ENCODE results near the gene CLCN1. TPM values are rescaled to one million over a fixed set of nuclear protein-coding genes. Genes with fewer than 3 reads are reported as not detected.

Gene CLCN1
- total RNA-seq, 1 donor from 2014 or later, result not detected

- no peak for DNase-seq (ENCODE audit: low read depth, low spot score)
Observed at GRCh38 chr7:143331179-143331801, 15.4 kb downstream of the CLCN1 start.

- DNase-seq (ENCODE audit: low read depth, low spot score), result no peak
Observed at GRCh38 chr7:143334244-143334643, 18.3 kb downstream of the CLCN1 start.

GRCh38 chr7:143337216-143337615 is 21.3 kb downstream of the CLCN1 start:
- no peak for DNase-seq (ENCODE audit: low read depth, low spot score)

- DNase-seq (ENCODE audit: low read depth, low spot score), result no peak
Observed at GRCh38 chr7:143341842-143342241, 25.9 kb downstream of the CLCN1 start.

GRCh38 chr7:143343596-143343995 is 27.7 kb downstream of the CLCN1 start:
- no peak for DNase-seq (ENCODE audit: low read depth, low spot score)

GRCh38 chr7:143345428-143345900 is 29.6 kb downstream of the CLCN1 start:
- DNase-seq (ENCODE audit: low read depth, low spot score), result no peak

- DNase-seq (ENCODE audit: low read depth, low spot score), result no peak
Observed at GRCh38 chr7:143346018-143346417, 30.1 kb downstream of the CLCN1 start.

- DNase-seq (ENCODE audit: low read depth, low spot score), result no peak
Observed at GRCh38 chr7:143347950-143348349, 32.0 kb downstream of the CLCN1 start.

GRCh38 chr7:143351060-143351459 is 35.1 kb downstream of the CLCN1 start:
- no peak for DNase-seq (ENCODE audit: low read depth, low spot score)

- no peak for DNase-seq (ENCODE audit: low read depth, low spot score)
Observed at GRCh38 chr7:143351574-143351973, 35.7 kb downstream of the CLCN1 start.

GRCh38 chr7:143352531-143353002 is 36.7 kb downstream of the CLCN1 start:
- no peak for DNase-seq (ENCODE audit: low read depth, low spot score)

GRCh38 chr7:143354376-143354775 is 38.5 kb downstream of the CLCN1 start:
- no peak for DNase-seq (ENCODE audit: low read depth, low spot score)

- DNase-seq (ENCODE audit: low read depth, low spot score), result no peak
Observed at GRCh38 chr7:143354965-143355364, 39.1 kb downstream of the CLCN1 start.

- DNase-seq (ENCODE audit: low read depth, low spot score), result no peak
Observed at GRCh38 chr7:143355450-143356385, 39.8 kb downstream of the CLCN1 start.

GRCh38 chr7:143356414-143357050 is 40.6 kb downstream of the CLCN1 start:
- no peak for DNase-seq (ENCODE audit: low read depth, low spot score)

GRCh38 chr7:143358626-143359025 is 42.7 kb downstream of the CLCN1 start:
- no peak for DNase-seq (ENCODE audit: low read depth, low spot score)

GRCh38 chr7:143359771-143360353 is 44.0 kb downstream of the CLCN1 start:
- DNase-seq (ENCODE audit: low read depth, low spot score), result no peak

- no peak for DNase-seq (ENCODE audit: low read depth, low spot score)
Observed at GRCh38 chr7:143360788-143361551, 45.1 kb downstream of the CLCN1 start.

GRCh38 chr7:143361552-143362130 is 45.7 kb downstream of the CLCN1 start:
- no peak for DNase-seq (ENCODE audit: low read depth, low spot score)
